SK-N-SH (cell line): Measurements from ENCODE around the gene CALD1. TPM values are rescaled to one million over a fixed set of nuclear protein-coding genes. Genes with fewer than 3 reads are reported as not detected.

Experiments used
- CTCF ChIA-PET: fragments of 300-600, 350-600 bp; formaldehyde crosslinking; extraction: SDS; loops from one replicate; lab custom pipeline; 2021; lab: Yijun Ruan, JAX
- POLR2A ChIA-PET: fragments of 350-600 bp; sonication (Branson Sonifier 250); formaldehyde crosslinking; extraction: SDS; loops from one replicate; lab custom pipeline; 2020; ENCODE audit warnings: antibody characterized with exemption, inconsistent platforms; lab: Yijun Ruan, JAX
- DNase-seq: peaks from one replicate; pipeline ENCODE4 v3.0.0; 2012
- H2AFZ ChIP-seq: fragments of 200-600 bp; sonication (generic); 2 replicates; pipeline ENCODE4 v1.8.1; 2016; ENCODE audit warnings: antibody characterized with exemption, mild to moderate bottlenecking, low read depth
- H3F3A ChIP-seq: fragments of 200-600 bp; sonication (generic); replicated peaks from 2 replicates; pipeline ENCODE3; 2016; ENCODE audit warnings: antibody characterized with exemption, mild to moderate bottlenecking; ENCODE audit not compliant: insufficient read depth
- H3K27ac ChIP-seq, 2 experiments: fragments of 200-500 bp in 1 of 2; fragments of 200-600 bp in 1 of 2; sonication (Bioruptor generic) in 1 of 2; sonication (generic), shearing (Covaris generic) in 1 of 2; 2 replicates each; pipeline versions ENCODE4 v1.5.1 to v1.6.1; 2014 to 2016; ENCODE audit warnings: low read depth in 2 of 2, inconsistent platforms in 1 of 2, low read length in 1 of 2, mild to moderate bottlenecking in 1 of 2, mixed read lengths in 1 of 2
- H3K27me3 ChIP-seq: fragments of 200-600 bp; sonication (generic), shearing (Covaris generic); 2 replicates; pipeline ENCODE4 v1.6.1; 2016; ENCODE audit warnings: mixed run types; ENCODE audit not compliant: insufficient read depth
- H3K36me3 ChIP-seq, 2 experiments: fragments of 200-500 bp in 1 of 2; fragments of 200-600 bp in 1 of 2; sonication (Bioruptor generic) in 1 of 2; sonication (generic) in 1 of 2; replicated peaks in 1 of 2; 2 replicates each; pipeline versions ENCODE3 to v1.5.1; 2014 to 2016; ENCODE audit warnings: low read length in 1 of 2, mild to moderate bottlenecking in 1 of 2; ENCODE audit not compliant: insufficient read depth in 2 of 2, control insufficient read depth in 1 of 2
- H3K4me1 ChIP-seq, 2 experiments: fragments of 200-500 bp in 1 of 2; fragments of 200-600 bp in 1 of 2; sonication (Bioruptor generic) in 1 of 2; sonication (generic), shearing (Covaris generic) in 1 of 2; 2 replicates each; pipeline versions ENCODE4 v1.5.1 to v1.6.1; 2014 to 2016; ENCODE audit warnings: low read depth in 1 of 2, low read length in 1 of 2, mixed run types in 1 of 2; ENCODE audit not compliant: insufficient read depth in 2 of 2, control insufficient read depth in 1 of 2
- H3K4me2 ChIP-seq: fragments of 200-600 bp; sonication (generic), shearing (Covaris generic); 2 replicates; pipeline ENCODE4 v1.6.1; 2017; ENCODE audit warnings: mixed run types
- H3K4me3 ChIP-seq, 2 experiments: fragments of 200-500 bp in 1 of 2; fragments of 200-600 bp in 1 of 2; sonication (Bioruptor generic) in 1 of 2; sonication (generic), shearing (Covaris generic) in 1 of 2; 2 replicates each; pipeline versions ENCODE4 v1.5.1 to v1.8.1; 2014 to 2016; ENCODE audit warnings: low read depth in 2 of 2, inconsistent platforms in 1 of 2, low read length in 1 of 2, mild to moderate bottlenecking in 1 of 2, mixed read lengths in 1 of 2, moderate library complexity in 1 of 2
- H3K79me2 ChIP-seq: fragments of 200-600 bp; sonication (generic); 2 replicates; pipeline ENCODE4 v1.8.1; 2017; ENCODE audit warnings: mild to moderate bottlenecking; ENCODE audit not compliant: insufficient read depth
- H3K9ac ChIP-seq: fragments of 200-600 bp; sonication (generic); 2 replicates; pipeline ENCODE4 v1.6.1; 2017; ENCODE audit warnings: mixed run types
- H3K9me2 ChIP-seq: fragments of 200-600 bp; sonication (generic); 2 replicates; pipeline ENCODE4 v1.6.1; 2017; ENCODE audit warnings: mixed run types
- H3K9me3 ChIP-seq: fragments of 200-600 bp; sonication (generic); 2 replicates; pipeline ENCODE4 v1.6.1; 2017; ENCODE audit warnings: mixed run types, mild to moderate bottlenecking, moderate library complexity
- H4K20me1 ChIP-seq: fragments of 200-600 bp; sonication (generic); 2 replicates; pipeline ENCODE4 v1.6.1; 2017; ENCODE audit warnings: mild to moderate bottlenecking, mixed run types; ENCODE audit not compliant: insufficient read depth
- ELF1 ChIP-seq: IDR thresholded peaks from 2 replicates; pipeline ENCODE4 v1.4.0; 2012
- EP300 ChIP-seq, 2 experiments: IDR thresholded peaks; 2 replicates each; pipeline versions ENCODE4 v1.4.0 to v1.6.1; 2012; ENCODE audit warnings: borderline replicate concordance in 1 of 2, low read depth in 1 of 2, low read length in 1 of 2
- EZH2phosphoT487 ChIP-seq: fragments of 200-600 bp; sonication (generic); IDR thresholded peaks from 2 replicates; pipeline ENCODE4 v1.6.1; 2017; ENCODE audit warnings: low read depth, mixed run types, mild to moderate bottlenecking, antibody characterized with exemption, moderate library complexity, borderline replicate concordance
- FOXJ3 ChIP-seq: sonication (generic); formaldehyde crosslinking; IDR thresholded peaks from 2 replicates; pipeline ENCODE4 v1.5.1; 2020; ENCODE audit warnings: mild to moderate bottlenecking, missing genetic modification reagents
- GATA2 ChIP-seq: sonication (generic); formaldehyde crosslinking; IDR thresholded peaks from 2 replicates; pipeline ENCODE4 v1.5.0; 2020; ENCODE audit warnings: mild to moderate bottlenecking, missing genetic modification reagents
- JUND ChIP-seq: IDR thresholded peaks from 2 replicates; pipeline ENCODE4 v1.4.0; 2012
- MEF2A ChIP-seq: IDR thresholded peaks from 2 replicates; pipeline ENCODE4 v1.4.0; 2012; ENCODE audit warnings: low read depth, borderline replicate concordance
- MXI1 ChIP-seq: IDR thresholded peaks from 2 replicates; pipeline ENCODE4 v1.6.1; 2012; ENCODE audit warnings: mild to moderate bottlenecking, low read depth, low read length, improper control_type of control experiment
- RFX5 ChIP-seq: IDR thresholded peaks from 2 replicates; pipeline ENCODE4 v1.6.1; 2012; ENCODE audit warnings: mild to moderate bottlenecking, improper control_type of control experiment, low read length
- YY1 ChIP-seq: IDR thresholded peaks from 2 replicates; pipeline ENCODE4 v1.4.0; 2012; ENCODE audit warnings: low read depth, mild to moderate bottlenecking
- WGBS: methylation state at CpG from one replicate; pipeline ENCODE4 v1.1.6; 2017; ENCODE audit warnings: low lambda C conversion rate; 5-methylcytosine and 5-hydroxymethylcytosine counted together
- polyA plus RNA-seq, 3 experiments: library from polyadenylated mRNA; depleted of rRNA; stranded (reverse); fragments of >200 nt; gene quantifications; 2 replicates each; pipeline ENCODE4 v1.2.3, GENCODE V29; 2012
- TF ChIP-seq, protein P1 (sequence below): IDR thresholded peaks from 2 replicates; pipeline ENCODE4 v1.6.1; 2012; ENCODE audit warnings: mild to moderate bottlenecking, low read depth, low read length, moderate library complexity
- TF ChIP-seq, protein P2 (sequence below): fragments of 150-350 bp; IDR thresholded peaks from 2 replicates; pipeline ENCODE4 v1.6.1; 2017; ENCODE audit warnings: antibody characterized with exemption, low read length, low read depth, borderline replicate concordance
- TF ChIP-seq, protein P3 (sequence below): fragments of 150-350 bp; IDR thresholded peaks from 2 replicates; pipeline ENCODE4 v1.6.1; 2016; ENCODE audit warnings: mild to moderate bottlenecking, low read depth, low read length

The CALD1 gene
- polyA plus RNA-seq, 1 of the 3 experiments (the other 2 are of a cell fraction): 299 TPM

DNA sequence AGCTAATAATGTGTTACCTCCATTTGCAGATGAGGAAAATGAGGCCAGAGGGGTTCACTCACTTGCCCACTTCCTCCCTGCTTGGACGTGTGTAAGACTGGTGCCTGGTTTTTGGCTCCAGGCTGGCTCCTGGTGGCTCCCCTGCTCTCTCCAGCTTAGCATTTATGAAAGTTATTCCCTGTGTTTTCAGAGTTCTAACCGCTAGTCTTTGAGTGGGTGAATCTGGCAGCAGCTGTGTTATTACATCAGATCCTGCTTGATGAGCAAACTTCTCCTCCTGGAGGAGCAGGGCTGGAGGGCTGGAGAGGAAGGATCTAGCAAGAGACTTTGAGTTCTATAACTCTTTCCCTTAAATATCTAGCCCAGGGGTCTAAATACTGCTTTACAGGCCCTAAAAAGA is 125.9 kb downstream of the CALD1 start (continued):
- TF ChIP-seq, protein P1, sequence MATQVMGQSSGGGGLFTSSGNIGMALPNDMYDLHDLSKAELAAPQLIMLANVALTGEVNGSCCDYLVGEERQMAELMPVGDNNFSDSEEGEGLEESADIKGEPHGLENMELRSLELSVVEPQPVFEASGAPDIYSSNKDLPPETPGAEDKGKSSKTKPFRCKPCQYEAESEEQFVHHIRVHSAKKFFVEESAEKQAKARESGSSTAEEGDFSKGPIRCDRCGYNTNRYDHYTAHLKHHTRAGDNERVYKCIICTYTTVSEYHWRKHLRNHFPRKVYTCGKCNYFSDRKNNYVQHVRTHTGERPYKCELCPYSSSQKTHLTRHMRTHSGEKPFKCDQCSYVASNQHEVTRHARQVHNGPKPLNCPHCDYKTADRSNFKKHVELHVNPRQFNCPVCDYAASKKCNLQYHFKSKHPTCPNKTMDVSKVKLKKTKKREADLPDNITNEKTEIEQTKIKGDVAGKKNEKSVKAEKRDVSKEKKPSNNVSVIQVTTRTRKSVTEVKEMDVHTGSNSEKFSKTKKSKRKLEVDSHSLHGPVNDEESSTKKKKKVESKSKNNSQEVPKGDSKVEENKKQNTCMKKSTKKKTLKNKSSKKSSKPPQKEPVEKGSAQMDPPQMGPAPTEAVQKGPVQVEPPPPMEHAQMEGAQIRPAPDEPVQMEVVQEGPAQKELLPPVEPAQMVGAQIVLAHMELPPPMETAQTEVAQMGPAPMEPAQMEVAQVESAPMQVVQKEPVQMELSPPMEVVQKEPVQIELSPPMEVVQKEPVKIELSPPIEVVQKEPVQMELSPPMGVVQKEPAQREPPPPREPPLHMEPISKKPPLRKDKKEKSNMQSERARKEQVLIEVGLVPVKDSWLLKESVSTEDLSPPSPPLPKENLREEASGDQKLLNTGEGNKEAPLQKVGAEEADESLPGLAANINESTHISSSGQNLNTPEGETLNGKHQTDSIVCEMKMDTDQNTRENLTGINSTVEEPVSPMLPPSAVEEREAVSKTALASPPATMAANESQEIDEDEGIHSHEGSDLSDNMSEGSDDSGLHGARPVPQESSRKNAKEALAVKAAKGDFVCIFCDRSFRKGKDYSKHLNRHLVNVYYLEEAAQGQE: no peak
- no peak for TF ChIP-seq MXI1
- TF ChIP-seq, all 33 proteins: peak for 6

DNA sequence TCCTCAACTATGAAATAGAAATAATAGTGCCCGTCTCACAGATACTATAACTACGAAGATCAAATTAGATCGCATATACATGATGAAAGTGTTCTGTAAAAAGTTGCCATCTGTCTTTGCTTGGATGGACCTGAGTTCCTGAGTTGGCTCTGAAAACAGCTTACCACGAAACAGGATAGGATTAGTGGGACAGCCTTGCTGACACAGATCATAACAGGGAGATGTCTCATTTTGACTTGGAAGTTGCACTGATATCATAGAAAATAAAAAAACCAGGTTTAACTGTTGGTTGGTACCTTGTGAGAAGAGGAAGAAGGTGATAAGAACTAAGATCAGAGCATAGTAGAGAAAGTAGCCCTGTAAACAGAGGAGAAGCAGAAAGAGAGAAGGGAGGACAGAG is 127.6 kb downstream of the CALD1 start:
- Histone ChIP-seq H3K9ac (no peak overlapping the region), H3K4me1 (peaks cover 0 to 21% of the 10 kb centered on the region in 2 experiments; a peak in 2 of 4 replicates), H3K4me2 (no peak overlapping the region), H3K27ac (peak overlapping the region in 1 of 2 experiments; percentile 54; a peak in 2 of 4 replicates), H3K9me3 (no peaks in the 10 kb centered on the region), H3F3A (peaks cover 38% of the 10 kb centered on the region), H3K36me3 (peaks cover 21 to 28% of the 10 kb centered on the region in 2 experiments), H4K20me1 (peaks cover 82% of the 10 kb centered on the region), H2AFZ (no peak overlapping the region), H3K27me3 (no peaks in the 10 kb centered on the region), H3K79me2 (peaks cover 98% of the 10 kb centered on the region), H3K4me3 (no peak overlapping the region), H3K9me2 (no peaks in the 10 kb centered on the region)
- TF ChIP-seq, protein P1: no peak
- TF ChIP-seq, protein P2, sequence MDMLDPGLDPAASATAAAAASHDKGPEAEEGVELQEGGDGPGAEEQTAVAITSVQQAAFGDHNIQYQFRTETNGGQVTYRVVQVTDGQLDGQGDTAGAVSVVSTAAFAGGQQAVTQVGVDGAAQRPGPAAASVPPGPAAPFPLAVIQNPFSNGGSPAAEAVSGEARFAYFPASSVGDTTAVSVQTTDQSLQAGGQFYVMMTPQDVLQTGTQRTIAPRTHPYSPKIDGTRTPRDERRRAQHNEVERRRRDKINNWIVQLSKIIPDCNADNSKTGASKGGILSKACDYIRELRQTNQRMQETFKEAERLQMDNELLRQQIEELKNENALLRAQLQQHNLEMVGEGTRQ: no peak
- TF ChIP-seq, protein P3, sequence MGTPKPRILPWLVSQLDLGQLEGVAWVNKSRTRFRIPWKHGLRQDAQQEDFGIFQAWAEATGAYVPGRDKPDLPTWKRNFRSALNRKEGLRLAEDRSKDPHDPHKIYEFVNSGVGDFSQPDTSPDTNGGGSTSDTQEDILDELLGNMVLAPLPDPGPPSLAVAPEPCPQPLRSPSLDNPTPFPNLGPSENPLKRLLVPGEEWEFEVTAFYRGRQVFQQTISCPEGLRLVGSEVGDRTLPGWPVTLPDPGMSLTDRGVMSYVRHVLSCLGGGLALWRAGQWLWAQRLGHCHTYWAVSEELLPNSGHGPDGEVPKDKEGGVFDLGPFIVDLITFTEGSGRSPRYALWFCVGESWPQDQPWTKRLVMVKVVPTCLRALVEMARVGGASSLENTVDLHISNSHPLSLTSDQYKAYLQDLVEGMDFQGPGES: no peak
- TF ChIP-seq GATA2 (CRISPR knock-in tag) (no peak), ELF1 (no peak), FOXJ3 (CRISPR knock-in tag) (no peak), MXI1 (no peak), YY1 (no peak), RFX5 (no peak), MEF2A (no peak), JUND (no peak), EP300 (IDR thresholded peaks at IDR 0.05; ENCODE audit: borderline replicate concordance in 1 of 2, low read depth in 1 of 2, low read length in 1 of 2) (no peak), EZH2phosphoT487 (no peak)
- DNase-seq: no peak
- ChIA-PET CTCF (interaction anchor here (0.7 kb wide), 1 partner anchor 183 kb away, joined by 3 read pairs; no protein-coding TSS in a partner anchor), POLR2A (no interaction called here)
- WGBS: 95% methylated on average over 4 of the region's 4 CpGs
